Fibroblast of pulmonary artery (primary cell): ENCODE results near the gene TICAM1.
"Not testable (repeated sequence)": the region's sequence is repeated elsewhere in the genome, so short reads cannot be mapped to it uniquely, and the experiment has no call there.

Source experiments
- DNase-seq: peaks from one replicate; pipeline ENCODE4 v3.0.0-alpha.2; 2010; ENCODE audit warnings: low read depth
- H3K4me3 ChIP-seq: replicated peaks from 2 replicates; pipeline ENCODE4 v1.5.1; 2011; ENCODE audit warnings: low read depth, mild to moderate bottlenecking, control low read depth, low read length, moderate library complexity
- TF ChIP-seq, protein P1 (sequence below): IDR thresholded peaks from 2 replicates; pipeline ENCODE4 v1.5.1; 2011; ENCODE audit warnings: mild to moderate bottlenecking, control low read depth, low read length, inconsistent platforms; ENCODE audit errors: missing control alignments

The TICAM1 gene

DNA sequence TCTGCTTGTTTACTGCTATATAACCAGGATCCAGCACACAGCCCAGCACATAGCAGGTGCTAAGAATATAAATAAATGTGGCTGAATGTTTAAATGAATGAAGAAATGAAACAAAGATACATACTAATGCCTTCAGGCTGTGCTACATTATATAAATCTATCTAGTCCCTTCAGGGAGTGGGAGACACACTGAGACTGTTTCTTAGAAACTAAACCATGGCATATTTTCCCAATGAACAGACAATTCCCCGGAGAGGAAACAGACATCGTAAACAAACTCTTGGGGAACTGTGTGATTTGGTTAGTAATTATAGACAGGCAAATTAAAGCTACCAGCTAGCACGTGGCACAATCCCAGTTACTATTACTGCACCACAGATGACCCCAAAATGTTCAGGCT is 49.7 kb downstream of the TICAM1 start:
- no peak for DNase-seq
- no peak overlapping the region for H3K4me3 ChIP-seq
- TF ChIP-seq, protein P1, sequence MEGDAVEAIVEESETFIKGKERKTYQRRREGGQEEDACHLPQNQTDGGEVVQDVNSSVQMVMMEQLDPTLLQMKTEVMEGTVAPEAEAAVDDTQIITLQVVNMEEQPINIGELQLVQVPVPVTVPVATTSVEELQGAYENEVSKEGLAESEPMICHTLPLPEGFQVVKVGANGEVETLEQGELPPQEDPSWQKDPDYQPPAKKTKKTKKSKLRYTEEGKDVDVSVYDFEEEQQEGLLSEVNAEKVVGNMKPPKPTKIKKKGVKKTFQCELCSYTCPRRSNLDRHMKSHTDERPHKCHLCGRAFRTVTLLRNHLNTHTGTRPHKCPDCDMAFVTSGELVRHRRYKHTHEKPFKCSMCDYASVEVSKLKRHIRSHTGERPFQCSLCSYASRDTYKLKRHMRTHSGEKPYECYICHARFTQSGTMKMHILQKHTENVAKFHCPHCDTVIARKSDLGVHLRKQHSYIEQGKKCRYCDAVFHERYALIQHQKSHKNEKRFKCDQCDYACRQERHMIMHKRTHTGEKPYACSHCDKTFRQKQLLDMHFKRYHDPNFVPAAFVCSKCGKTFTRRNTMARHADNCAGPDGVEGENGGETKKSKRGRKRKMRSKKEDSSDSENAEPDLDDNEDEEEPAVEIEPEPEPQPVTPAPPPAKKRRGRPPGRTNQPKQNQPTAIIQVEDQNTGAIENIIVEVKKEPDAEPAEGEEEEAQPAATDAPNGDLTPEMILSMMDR, result no peak

DNA sequence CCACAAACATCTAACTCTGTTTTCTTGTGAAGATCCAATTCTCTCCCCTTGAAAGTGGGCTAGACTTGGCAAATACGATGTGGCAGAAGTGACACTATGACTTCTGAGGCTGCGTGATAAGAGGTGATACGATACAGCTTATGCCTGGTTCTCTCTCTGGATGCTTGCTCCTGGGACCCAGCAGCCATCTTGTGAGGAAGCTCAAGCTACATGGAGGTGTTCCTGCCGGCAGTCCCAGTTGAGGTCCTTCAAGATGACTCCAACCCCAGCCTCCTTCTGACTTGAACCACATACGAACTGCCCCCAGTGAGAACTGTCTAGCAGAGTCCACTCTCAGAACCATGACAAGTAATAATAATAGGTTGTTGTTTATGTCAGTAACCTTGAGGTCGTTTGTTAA is 50.7 kb downstream of the TICAM1 start:
- no peak overlapping the region for H3K4me3 ChIP-seq
- TF ChIP-seq, protein P1, result no peak
- DNase-seq, result no peak

DNA sequence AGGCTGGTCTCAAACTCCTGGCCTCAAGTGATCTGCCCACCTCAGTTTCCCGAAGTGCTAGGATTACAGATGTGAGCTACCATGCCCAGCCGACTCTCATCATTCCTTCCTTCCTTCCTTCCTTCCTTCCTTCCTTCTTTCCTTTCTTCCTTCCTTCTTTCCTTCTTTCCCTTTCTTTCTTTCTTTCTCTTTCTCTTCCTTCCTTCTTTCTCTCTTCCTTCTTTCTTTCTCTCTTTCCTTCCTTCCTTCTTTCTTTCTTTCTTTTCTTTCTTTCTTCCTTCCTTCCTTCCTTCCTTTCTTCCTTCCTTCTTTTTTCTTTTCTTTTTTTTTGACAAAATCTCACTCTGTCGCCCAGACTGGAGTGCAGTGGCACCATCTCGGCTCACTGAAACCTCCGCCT is 53.4 kb downstream of the TICAM1 start:
- DNase-seq, H3K4me3 ChIP-seq: not testable (repeated sequence)

DNA sequence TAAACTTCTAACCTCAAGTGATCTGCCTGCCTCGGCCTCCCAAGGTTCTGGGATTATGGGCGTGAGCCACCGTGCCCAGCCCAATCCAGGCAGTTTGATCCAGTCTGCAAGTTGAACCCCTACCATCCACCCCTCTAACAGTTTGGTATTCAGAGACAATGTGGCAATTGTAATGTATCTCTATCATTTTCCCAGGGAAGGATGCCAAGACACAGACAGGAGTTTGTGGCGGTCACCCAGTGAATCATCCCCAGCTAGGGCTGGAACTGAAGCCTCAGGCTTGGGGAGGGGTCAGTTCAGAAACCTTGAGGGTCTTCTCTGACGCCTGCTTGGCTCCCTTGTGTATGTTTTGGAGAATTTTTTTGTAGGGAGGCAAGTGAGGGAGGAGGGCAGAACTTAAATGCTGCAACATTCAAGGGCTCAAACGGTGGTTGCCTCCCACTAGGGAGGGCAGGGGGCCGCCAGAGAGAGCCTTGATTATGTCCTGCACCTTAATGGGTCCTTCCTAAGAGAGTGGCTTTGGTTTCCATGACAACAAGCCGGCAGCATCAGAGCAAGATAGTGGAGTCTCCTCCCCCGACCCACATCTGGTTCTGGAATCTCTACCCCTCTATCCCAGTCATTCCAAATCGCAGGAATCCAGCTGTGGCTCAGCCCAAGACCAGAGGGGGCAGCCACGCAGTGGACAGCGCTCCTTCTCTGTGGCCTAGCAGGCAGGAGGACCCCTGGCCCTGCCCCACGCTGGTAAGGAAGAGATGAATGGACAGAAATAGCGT is 54.9 kb downstream of the TICAM1 start:
- H3K4me3 ChIP-seq, result no peak overlapping the region
- TF ChIP-seq, protein P1, result no peak
- DNase-seq, result no peak

DNA sequence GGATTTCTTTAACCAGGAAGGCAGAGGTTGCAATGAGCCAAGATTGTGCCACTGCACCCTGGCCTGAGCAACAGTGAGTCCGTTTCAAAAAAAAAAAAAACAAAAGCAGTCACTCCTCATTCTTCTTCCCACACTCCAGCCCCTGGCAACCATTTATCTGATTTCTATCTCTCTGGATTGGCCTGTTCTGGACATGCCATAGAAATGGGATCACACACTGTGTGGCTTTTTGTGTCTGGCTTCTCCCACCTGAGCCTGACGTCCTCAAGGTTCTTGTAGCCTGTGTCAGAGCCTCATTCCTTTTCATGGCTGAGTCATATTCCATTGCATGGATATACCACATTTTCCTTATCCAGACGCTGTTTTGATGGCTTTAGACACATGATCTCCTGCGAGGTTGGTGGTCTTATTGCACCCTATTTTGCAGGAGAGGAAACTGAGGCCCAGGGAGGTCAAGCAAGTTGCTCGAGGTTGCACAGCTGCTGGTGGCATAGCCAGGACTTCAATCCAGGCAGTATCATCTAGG is 55.8 kb downstream of the TICAM1 start:
- no peak for DNase-seq
- TF ChIP-seq, protein P1, result no peak
- no peak overlapping the region for H3K4me3 ChIP-seq

DNA sequence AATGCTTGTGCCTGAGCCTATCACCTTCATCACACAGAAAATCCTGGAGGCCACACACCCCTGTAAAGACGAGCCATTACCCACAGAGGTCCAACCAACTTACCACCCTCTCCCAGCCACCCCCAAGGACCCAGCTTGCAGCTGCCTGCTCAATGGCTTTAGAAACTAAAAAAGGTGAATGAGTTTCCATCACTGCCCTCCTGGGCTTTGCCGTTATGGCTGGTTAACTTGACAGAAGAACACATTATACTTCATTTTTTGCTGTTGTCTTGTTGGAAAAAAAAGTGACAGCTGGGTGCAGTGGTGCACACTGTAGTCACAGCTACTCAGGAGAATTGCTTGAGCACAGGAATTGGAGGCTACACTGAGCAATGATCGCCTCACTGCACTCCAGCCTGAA is 57.4 kb downstream of the TICAM1 start:
- no peak overlapping the region for H3K4me3 ChIP-seq
- TF ChIP-seq, protein P1, result no peak
- DNase-seq, result no peak

DNA sequence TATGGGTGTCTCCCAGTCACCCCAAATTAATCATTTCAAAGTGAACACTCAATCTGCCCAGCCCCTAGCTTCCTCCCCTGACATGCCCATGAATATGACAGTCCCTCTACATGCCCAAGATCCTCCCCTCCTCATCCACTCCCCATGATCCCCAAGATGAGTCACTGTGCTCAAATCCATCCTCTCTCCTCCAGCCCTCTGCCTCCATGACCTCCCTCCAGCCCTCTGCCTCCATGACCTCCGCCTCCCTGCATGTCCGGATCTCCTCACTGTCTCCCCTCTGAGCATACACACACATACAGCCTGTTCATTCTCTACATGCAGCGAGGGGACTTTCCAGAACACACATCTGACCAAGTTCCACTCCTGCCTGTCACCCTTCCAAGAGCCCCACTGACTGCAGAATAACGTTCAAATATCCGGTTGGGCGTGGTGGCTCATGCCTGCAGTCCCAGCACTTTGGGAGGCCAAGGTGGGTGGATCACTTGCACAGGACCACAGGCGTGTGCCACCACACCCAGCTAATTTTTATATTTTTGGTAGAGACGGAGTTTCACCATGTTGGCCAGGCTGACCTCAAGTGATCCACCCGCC is 58.4 kb downstream of the TICAM1 start:
- H3K4me3 ChIP-seq, result no peak overlapping the region
- TF ChIP-seq, protein P1, result no peak
- no peak for DNase-seq
